Testis (tissue), 2 donors: Measurements from ENCODE around the gene SOX6.

ENCODE experiments used
- CTCF ChIP-seq, 3 experiments: fragments of 450-650 bp in 2 of 3; fragments of 200-600 bp in 1 of 3; sonication (generic) in 1 of 3; IDR thresholded peaks; one replicate each; pipeline ENCODE4 v1.5.1; 2016 to 2019; ENCODE audit warnings: antibody characterized with exemption in 3 of 3, mild to moderate bottlenecking in 2 of 3, moderate library complexity in 1 of 3
- POLR2A ChIP-seq: fragments of 450-650 bp; IDR thresholded peaks from one replicate; pipeline ENCODE4 v1.6.1; 2017; ENCODE audit warnings: antibody characterized with exemption, mild to moderate bottlenecking, moderate library complexity

- TF ChIP-seq POLR2A, result no peak
- no peak for TF ChIP-seq CTCF (IDR thresholded peaks at IDR 0.05)
These were observed 182.5 kb downstream of the SOX6 start for GRCh38 chr11:16173798-16174197.
